GM12878 (cell line): ENCODE measurements around the gene RHOB.

Experiments used
- CBFB ChIP-seq: IDR thresholded peaks from 2 replicates; pipeline ENCODE4 v1.6.1; 2016; ENCODE audit warnings: antibody characterized with exemption, low read depth
- EP300 ChIP-seq, 2 experiments: fragments of 150-350 bp in 1 of 2; IDR thresholded peaks; 2 replicates each; pipeline ENCODE4 v1.6.1; 2011 to 2012; ENCODE audit warnings: low read depth in 2 of 2, low read length in 2 of 2, borderline replicate concordance in 1 of 2, improper control_type of control experiment in 1 of 2, inconsistent platforms in 1 of 2; ENCODE audit not compliant: control insufficient read depth in 1 of 2
- ETV6 ChIP-seq, 2 experiments: fragments of 450-650 bp in 1 of 2; IDR thresholded peaks in 1 of 2; conservative IDR thresholded peaks in 1 of 2; 2 replicates each; pipeline ENCODE4 v1.6.1; 2014; ENCODE audit warnings: antibody characterized with exemption in 1 of 2, borderline replicate concordance in 1 of 2, low read depth in 1 of 2, mild to moderate bottlenecking in 1 of 2, moderate library complexity in 1 of 2
- EZH2 ChIP-seq: IDR thresholded peaks from 2 replicates; pipeline ENCODE4 v1.6.1; 2012; ENCODE audit warnings: low read depth, mild to moderate bottlenecking, control low read depth, inconsistent platforms, low read length, borderline replicate concordance; ENCODE audit not compliant: control insufficient read depth
- POLR2AphosphoS5 ChIP-seq: IDR thresholded peaks from 2 replicates; pipeline ENCODE4 v1.6.1; 2011; ENCODE audit warnings: mild to moderate bottlenecking, low read length, inconsistent platforms
- POU2F2 ChIP-seq: IDR thresholded peaks from 3 replicates; pipeline ENCODE4 v1.6.1; 2011; ENCODE audit warnings: low read depth, mild to moderate bottlenecking, low read length, borderline replicate concordance
- SMC3 ChIP-seq: IDR thresholded peaks from 2 replicates; pipeline ENCODE4 v1.6.1; 2011; ENCODE audit warnings: low read length, improper control_type of control experiment, borderline replicate concordance
- USF2 ChIP-seq: IDR thresholded peaks from 2 replicates; pipeline ENCODE4 v1.6.1; 2011; ENCODE audit warnings: low read depth, low read length, improper control_type of control experiment, borderline replicate concordance
- YY1 ChIP-seq: IDR thresholded peaks from 2 replicates; pipeline ENCODE4 v1.6.1; 2011; ENCODE audit warnings: low read depth, mild to moderate bottlenecking, low read length
- TF ChIP-seq, protein P1 (sequence below), 3 experiments: IDR thresholded peaks in 2 of 3; conservative IDR thresholded peaks in 1 of 3; 2 replicates each; pipeline ENCODE4 v1.5.1; 2011; ENCODE audit warnings: low read depth in 3 of 3, low read length in 3 of 3, mild to moderate bottlenecking in 3 of 3, control low read depth in 2 of 3, moderate library complexity in 2 of 3, inconsistent platforms in 1 of 3, mixed read lengths in 1 of 3; ENCODE audit not compliant: control insufficient read depth in 2 of 3, insufficient read depth in 1 of 3; ENCODE audit errors: extremely low read depth in 1 of 3

GRCh38 chr2:20446255-20446916, 488 bp upstream of the RHOB start:
- TF ChIP-seq POLR2AphosphoS5 (no peak), SMC3 (no peak), ETV6 (conservative IDR thresholded peaks at IDR 0.05 in 1 of 2, IDR thresholded peaks at IDR 0.05 in 1 of 2; ENCODE audit: borderline replicate concordance in 1 of 2, low read depth in 1 of 2) (no peak), POU2F2 (no peak), CBFB (no peak), USF2 (no peak), EZH2 (no peak), EP300 (IDR thresholded peaks at IDR 0.05; ENCODE audit: borderline replicate concordance in 1 of 2, control insufficient read depth in 1 of 2, low read depth in 2 of 2, low read length in 2 of 2) (no peak), YY1 (no peak)
- TF ChIP-seq, protein P1, sequence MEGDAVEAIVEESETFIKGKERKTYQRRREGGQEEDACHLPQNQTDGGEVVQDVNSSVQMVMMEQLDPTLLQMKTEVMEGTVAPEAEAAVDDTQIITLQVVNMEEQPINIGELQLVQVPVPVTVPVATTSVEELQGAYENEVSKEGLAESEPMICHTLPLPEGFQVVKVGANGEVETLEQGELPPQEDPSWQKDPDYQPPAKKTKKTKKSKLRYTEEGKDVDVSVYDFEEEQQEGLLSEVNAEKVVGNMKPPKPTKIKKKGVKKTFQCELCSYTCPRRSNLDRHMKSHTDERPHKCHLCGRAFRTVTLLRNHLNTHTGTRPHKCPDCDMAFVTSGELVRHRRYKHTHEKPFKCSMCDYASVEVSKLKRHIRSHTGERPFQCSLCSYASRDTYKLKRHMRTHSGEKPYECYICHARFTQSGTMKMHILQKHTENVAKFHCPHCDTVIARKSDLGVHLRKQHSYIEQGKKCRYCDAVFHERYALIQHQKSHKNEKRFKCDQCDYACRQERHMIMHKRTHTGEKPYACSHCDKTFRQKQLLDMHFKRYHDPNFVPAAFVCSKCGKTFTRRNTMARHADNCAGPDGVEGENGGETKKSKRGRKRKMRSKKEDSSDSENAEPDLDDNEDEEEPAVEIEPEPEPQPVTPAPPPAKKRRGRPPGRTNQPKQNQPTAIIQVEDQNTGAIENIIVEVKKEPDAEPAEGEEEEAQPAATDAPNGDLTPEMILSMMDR (IDR thresholded peaks at IDR 0.05 in 2 of 3, conservative IDR thresholded peaks at IDR 0.05 in 1 of 3; ENCODE audit: control insufficient read depth in 2 of 3, extremely low read depth in 1 of 3, insufficient read depth in 1 of 3, low read depth in 3 of 3, low read length in 3 of 3): no peak
